Keratinocyte (primary cell): ENCODE data around the gene FHIT.

ENCODE experiments used
- CTCF ChIP-seq, 3 experiments: IDR thresholded peaks in 1 of 3; conservative IDR thresholded peaks in 1 of 3; optimal IDR thresholded peaks in 1 of 3; 2 replicates in 2 of 3; 3 replicates in 1 of 3; pipeline versions ENCODE3 to v1.5.1; 2011; ENCODE audit warnings: low read length in 3 of 3, mild to moderate bottlenecking in 3 of 3, moderate library complexity in 2 of 3, control low read depth in 1 of 3, inconsistent platforms in 1 of 3; ENCODE audit not compliant: insufficient read depth in 2 of 3; ENCODE audit errors: extremely low read depth in 1 of 3
- EZH2 ChIP-seq: IDR thresholded peaks from one replicate; pipeline ENCODE4 v1.6.1; 2012; ENCODE audit warnings: inconsistent platforms, mild to moderate bottlenecking, low read length, moderate library complexity

- TF ChIP-seq CTCF (optimal IDR thresholded peaks at IDR 0.05 in 1 of 3, IDR thresholded peaks at IDR 0.05 in 1 of 3, conservative IDR thresholded peaks at IDR 0.05 in 1 of 3; ENCODE audit: extremely low read depth in 1 of 3, insufficient read depth in 2 of 3, low read length in 3 of 3) = no peak
- no peak for TF ChIP-seq EZH2
These were observed 1280.5 kb downstream of the FHIT start for GRCh38 chr3:59970796-59971195.
